ENCODE results near the gene LEMD3. TPM values are rescaled to one million over a fixed set of nuclear protein-coding genes. Genes with fewer than 3 reads are reported as not detected.

Gene LEMD3
- total RNA-seq, 2 donors from 2014 or later = 55.6 to 102 TPM

GRCh38 chr12:65188179-65188701, 18.9 kb downstream of the LEMD3 start:
- Histone ChIP-seq H3K4me1 (replicated peaks) (peaks cover 2% of the 10 kb centered on the region), H3K4me3 (no peak overlapping the region), H3K27me3 (replicated peaks; ENCODE audit: insufficient read depth) (no peaks in the 10 kb centered on the region), H3K27ac (no peak overlapping the region), H3K36me3 (no peaks in the 10 kb centered on the region), H3K9me3 (no peaks in the 10 kb centered on the region)
- DNase-seq (ENCODE audit: low spot score) = no peak
- TF ChIP-seq CTCF (IDR thresholded peaks at IDR 0.05) (no peak), POLR2A (IDR thresholded peaks at IDR 0.05) (no peak), POLR2AphosphoS5 (IDR thresholded peaks at IDR 0.05) (no peak)
- WGBS = 47% methylated on average over 3 of the region's 3 CpGs
- intact Hi-C loops (cut with DNase I) = no loop called here

- intact Hi-C loops (cut with DNase I) = no loop called here
- DNase-seq (ENCODE audit: low spot score) = no peak
- Histone ChIP-seq H3K4me3 (no peak overlapping the region), H3K36me3 (no peaks in the 10 kb centered on the region), H3K4me1 (replicated peaks) (peaks cover 2% of the 10 kb centered on the region), H3K27me3 (replicated peaks; ENCODE audit: insufficient read depth) (no peaks in the 10 kb centered on the region), H3K9me3 (no peaks in the 10 kb centered on the region), H3K27ac (no peak overlapping the region)
- 92% methylated on average over 4 of the region's 4 CpGs for WGBS
- TF ChIP-seq POLR2A (IDR thresholded peaks at IDR 0.05) (no peak), POLR2AphosphoS5 (IDR thresholded peaks at IDR 0.05) (no peak), CTCF (IDR thresholded peaks at IDR 0.05) (no peak)
Measured at GRCh38 chr12:65189028-65189718, 19.8 kb downstream of the LEMD3 start.

GRCh38 chr12:65192963-65193516, 23.7 kb downstream of the LEMD3 start:
- no peaks in the 10 kb centered on the region for H3K27me3 ChIP-seq (replicated peaks; ENCODE audit: insufficient read depth)
- H3K4me3 ChIP-seq = no peak overlapping the region
- no peak for DNase-seq (ENCODE audit: low spot score)
- no peaks in the 10 kb centered on the region for H3K9me3 ChIP-seq
- intact Hi-C loops (cut with DNase I) = no loop called here
- WGBS = 46% methylated on average over 9 of the region's 9 CpGs
- H3K36me3 ChIP-seq = no peaks in the 10 kb centered on the region
- peaks cover 2% of the 10 kb centered on the region for H3K4me1 ChIP-seq (replicated peaks)
- TF ChIP-seq CTCF (IDR thresholded peaks at IDR 0.05) = no peak
- no peak for TF ChIP-seq POLR2A (IDR thresholded peaks at IDR 0.05)
- TF ChIP-seq POLR2AphosphoS5 (IDR thresholded peaks at IDR 0.05) = no peak
- no peak overlapping the region for H3K27ac ChIP-seq

GRCh38 chr12:65194949-65195348, 25.6 kb downstream of the LEMD3 start:
- Histone ChIP-seq H3K9me3 (no peaks in the 10 kb centered on the region), H3K27ac (no peak overlapping the region), H3K4me3 (no peak overlapping the region), H3K4me1 (replicated peaks) (peaks cover 2% of the 10 kb centered on the region), H3K27me3 (replicated peaks; ENCODE audit: insufficient read depth) (no peaks in the 10 kb centered on the region), H3K36me3 (no peaks in the 10 kb centered on the region)
- DNase-seq (ENCODE audit: low spot score) = no peak
- WGBS = 84% methylated on average over 4 of the region's 4 CpGs
- TF ChIP-seq POLR2AphosphoS5 (IDR thresholded peaks at IDR 0.05) (no peak), CTCF (IDR thresholded peaks at IDR 0.05) (no peak), POLR2A (IDR thresholded peaks at IDR 0.05) (no peak)
- intact Hi-C loops (cut with DNase I) = no loop called here

Data from prostate gland (tissue), 2 donors.